ENCODE data around the gene SKAP1. TPM values are rescaled to one million over a fixed set of nuclear protein-coding genes. Genes with fewer than 3 reads are reported as not detected.

Gene SKAP1
- polyA plus RNA-seq, 3 donors = 0.77 to 1.4 TPM; not detected in 1

DNA sequence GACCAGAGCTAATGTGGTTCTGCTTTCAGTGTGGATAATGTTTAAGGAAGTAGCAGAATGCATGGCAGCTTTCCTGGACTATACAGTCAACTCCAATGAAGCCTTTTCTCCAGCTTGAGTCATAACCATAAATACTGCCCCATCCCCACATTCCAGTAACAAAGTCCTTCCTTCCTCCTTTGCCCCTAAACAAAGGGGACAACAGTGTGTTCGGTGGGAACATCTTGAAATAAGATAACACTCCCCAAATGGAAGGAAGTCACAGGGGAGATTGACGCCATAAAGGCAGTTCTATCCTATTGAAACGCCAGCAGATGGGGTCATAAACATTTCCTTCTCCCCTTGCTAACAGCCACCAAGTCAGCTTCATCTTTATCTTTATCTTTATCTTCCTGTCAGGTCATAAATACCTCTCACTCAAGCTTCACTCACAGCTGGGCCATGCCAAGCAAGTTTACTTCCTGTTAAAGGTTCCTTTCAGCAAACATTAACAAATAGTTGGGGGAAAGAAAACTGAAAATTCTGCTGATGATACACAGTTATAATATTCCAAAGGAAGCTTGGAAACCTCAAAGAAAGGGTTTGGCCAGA is 185.8 kb downstream of the SKAP1 start:
- no peak overlapping the region for H3K27ac ChIP-seq (ENCODE audit: low read depth, low read length)
- WGBS, 3 donors = 38 to 45% (median 43%) methylated on average over 3 of the region's 3 CpGs

DNA sequence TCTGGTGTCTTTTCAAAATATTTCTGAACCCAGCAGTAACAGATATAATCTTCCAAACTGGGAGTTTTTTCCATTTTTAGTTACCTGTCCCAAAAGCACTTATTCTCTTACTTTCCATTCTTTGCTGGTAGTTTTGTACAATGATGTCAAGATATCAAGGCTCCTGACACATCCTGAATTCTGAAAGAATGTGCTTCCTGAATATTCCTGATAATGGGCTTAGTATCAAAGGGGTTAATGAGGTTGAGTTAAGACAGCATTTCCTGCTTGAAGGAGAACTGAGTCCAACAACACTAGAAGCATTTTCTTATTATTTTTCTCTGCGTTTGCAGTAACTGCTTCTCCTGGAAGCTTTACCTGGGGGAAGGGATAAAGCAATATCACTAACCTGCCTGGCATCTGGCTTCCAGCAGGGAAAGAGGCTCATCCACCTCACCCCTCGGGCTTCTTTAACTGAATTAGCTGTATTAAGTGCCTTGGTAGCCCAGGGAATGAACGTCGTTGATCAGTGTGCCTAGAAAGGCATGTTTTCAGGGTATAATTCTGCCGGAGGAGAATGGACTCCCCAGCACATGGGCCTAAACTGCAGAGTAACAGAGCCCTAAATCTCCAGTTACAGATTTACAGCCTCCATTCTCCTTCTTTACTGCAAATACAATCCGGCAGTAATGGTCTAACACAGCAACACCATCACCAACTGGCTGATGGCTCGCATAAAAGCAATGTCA is 188.1 kb downstream of the SKAP1 start:
- no peak overlapping the region for H3K27ac ChIP-seq (ENCODE audit: low read depth, low read length)
- 61 to 71% (median 65%) methylated on average over 7 of the region's 7 CpGs for WGBS, 3 donors

DNA sequence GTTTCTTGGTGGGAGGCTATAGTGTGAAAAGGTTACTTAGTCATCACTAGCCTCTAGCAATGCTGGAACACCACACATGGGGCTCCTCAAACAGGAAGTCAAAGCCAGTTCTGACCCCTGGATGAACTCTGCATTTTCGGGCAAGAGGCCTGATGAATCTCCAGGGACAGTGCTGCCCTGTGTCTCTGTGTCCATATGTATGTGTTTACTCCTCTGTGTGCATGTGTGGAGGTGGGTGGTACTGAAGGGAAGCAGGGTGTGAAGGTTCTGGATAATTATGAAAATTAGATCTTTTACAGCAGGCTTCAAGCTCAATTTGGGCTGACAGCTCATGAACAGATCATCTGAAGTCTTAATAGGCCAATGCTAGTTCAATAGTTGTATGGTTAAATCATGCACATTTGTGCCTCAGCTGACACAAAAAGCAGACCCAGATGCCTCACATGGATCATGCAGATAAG is 188.9 kb downstream of the SKAP1 start:
- WGBS, 3 donors = 17 to 38% (median 24%) methylated on average over 1 of the region's 1 CpG
- no peak overlapping the region for H3K27ac ChIP-seq (ENCODE audit: low read depth, low read length)

DNA sequence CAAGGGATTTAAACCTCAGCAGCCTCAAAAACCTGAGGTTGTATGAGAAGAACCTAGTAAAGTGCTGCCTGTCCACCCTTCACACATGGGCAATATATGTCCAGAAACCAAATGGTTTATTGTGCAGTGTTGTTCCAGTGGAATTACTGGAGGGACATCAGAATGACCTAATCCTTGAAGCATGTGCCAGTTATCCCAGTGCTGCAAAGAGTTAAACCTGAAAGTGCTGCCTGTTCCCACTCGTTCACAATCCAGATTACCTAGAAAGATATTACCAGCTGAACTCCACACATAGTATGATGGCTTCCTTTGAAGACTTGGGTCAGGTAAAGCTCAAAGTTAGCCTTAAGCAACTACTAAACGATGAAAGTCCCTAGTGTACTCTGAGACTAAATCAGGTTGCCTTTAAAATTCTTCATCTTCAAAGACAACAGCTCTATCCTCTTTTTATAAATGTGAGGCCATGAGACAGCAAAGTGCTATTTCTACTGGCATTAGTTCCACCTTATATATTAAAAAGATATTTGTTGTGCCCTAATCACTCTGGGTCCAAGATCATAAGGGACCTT is 189.4 kb downstream of the SKAP1 start:
- no peak overlapping the region for H3K27ac ChIP-seq (ENCODE audit: low read depth, low read length)
- WGBS, 3 donors = 34 to 52% (median 43%) methylated on average over 2 of the region's 2 CpGs

DNA sequence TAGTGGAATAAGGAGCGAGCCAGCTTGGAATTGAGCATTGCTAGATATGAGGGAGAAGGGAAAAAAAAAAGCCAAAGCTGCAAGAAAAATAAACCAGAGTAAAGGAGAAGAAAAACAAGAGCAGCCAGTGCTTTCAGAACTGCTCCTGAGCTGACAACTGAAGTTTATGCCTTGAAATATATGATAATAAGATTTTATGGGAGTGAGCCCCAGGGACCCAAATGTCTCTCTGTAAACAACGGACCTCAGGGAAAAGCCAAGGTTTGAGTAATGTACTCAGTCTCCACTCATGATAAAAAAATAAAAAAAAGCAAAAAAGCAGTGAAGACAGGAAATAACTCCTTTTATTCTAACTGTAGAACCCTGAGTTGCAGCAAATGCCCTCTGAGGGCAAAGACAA is 189.9 kb downstream of the SKAP1 start:
- H3K27ac ChIP-seq (ENCODE audit: low read depth, low read length) = no peak overlapping the region
- WGBS, 3 donors = 52 to 63% (median 59%) methylated on average over 2 of the region's 2 CpGs

DNA sequence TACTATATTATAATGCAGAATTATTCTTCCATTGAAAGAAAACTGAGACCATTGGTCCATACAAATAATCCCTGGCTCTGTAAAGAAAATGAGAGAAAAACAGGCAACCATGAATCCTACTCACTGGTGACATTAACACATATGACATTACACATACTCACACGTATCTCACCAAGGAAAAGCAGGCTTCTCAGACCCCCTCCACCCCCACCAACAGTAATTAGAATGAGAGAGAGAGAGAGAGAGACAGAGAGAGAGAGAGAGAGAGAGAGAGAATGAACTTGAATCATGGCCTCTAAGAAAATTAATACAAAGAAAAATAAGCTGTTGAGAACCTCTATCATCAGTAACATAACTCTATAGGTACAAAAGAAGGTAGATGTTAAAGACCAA is 190.4 kb downstream of the SKAP1 start:
- 81 to 85% (median 84%) methylated on average over 1 of the region's 1 CpG for WGBS, 3 donors
- no peak overlapping the region for H3K27ac ChIP-seq (ENCODE audit: low read depth, low read length)

DNA sequence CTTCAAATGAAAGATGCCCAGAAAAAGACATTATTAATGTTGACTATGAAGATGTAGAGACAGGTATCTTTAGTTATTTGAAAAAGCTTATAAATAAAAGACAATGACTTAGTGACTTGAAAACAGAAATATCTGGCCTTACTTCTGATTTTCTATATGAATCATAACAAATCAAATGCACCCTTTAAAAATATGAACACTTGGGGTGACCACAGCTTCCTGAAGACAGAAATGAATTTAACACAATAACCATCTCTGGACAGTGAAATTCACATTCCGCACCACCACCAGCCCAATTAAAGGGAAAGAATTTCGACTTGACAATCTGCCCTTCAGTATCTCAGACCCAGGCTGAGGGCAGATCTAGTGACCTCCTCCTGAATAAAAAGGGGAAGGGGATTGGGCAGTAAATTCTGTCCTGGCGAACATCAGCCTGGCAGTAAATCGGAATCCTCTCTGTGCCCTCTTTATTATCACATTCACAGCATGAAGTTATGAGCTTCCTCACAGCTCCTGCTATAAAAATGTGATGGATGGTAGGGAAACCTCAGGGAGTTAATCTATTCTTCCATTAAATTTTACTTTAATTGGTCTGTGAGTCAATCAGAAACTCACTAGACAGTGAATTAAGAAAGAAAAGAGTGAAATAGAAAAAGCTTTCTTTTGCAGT is 190.9 kb downstream of the SKAP1 start:
- no peak overlapping the region for H3K27ac ChIP-seq (ENCODE audit: low read depth, low read length)
- WGBS, 3 donors = 84 to 88% (median 85%) methylated on average over 4 of the region's 4 CpGs

DNA sequence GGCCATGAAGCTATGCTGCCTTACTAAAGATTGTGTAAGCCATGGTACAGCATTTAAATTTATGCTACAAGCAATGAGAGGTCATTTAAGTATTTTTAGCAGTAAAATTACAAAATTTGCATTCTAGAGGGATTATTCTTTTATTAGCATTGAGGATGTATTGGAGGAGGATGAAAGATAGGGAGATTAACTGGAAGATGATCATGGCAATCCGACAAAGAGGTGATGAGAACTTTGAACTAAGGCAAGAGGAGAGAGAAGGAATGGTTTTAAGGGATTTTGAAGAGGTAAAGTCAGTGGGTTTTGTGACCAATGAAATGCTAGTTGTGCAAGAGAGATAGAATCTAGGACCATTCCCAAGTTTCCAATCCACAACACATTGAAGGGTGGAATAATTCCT is 192.6 kb downstream of the SKAP1 start:
- H3K27ac ChIP-seq (ENCODE audit: low read depth, low read length) = no peak overlapping the region
- 85 to 100% (median 94%) methylated on average over 1 of the region's 1 CpG for WGBS, 3 donors

DNA sequence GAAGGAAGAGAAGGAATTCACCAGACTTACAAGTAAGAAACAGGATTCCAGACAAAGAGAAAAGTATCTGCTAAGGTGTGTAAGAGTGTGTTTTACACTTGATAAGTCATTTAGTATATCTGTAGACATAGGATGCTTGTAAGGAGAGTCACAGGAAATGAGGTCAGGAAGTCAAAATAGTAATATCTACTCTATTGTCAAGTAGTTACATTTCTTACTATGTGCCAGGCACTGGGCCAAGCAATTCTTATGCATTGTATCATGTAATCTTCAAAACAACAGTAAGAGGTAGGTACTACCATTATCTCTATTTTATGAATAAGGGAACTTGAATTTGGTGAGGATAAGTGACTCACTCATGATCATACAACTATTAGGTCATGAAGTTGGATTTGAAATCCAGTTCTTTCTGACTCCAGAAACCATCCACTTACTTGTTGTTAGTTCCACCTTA is 193.3 kb downstream of the SKAP1 start:
- H3K27ac ChIP-seq (ENCODE audit: low read depth, low read length) = no peak overlapping the region

DNA sequence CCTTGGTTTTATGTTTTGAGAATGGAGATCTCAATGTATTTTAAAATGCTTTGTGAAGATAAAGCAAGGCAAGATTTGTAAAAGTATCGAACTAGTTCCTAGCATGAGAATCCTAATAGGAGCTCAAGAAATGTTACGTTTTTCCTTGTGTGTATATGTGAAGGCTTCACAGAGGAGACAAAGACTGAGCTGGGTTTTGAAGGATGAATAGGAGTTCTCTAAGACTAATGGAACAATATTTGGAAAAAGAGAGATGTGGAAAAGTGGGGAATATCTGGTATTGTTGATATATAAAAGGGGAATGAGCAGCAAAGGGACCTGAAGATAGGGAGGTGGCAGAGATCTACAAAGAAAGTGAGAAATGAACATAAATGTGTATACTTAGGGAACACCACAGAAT is 195.1 kb downstream of the SKAP1 start:
- H3K27ac ChIP-seq (ENCODE audit: low read depth, low read length) = no peak overlapping the region
- 74 to 94% (median 90%) methylated on average over 2 of the region's 2 CpGs for WGBS, 3 donors

DNA sequence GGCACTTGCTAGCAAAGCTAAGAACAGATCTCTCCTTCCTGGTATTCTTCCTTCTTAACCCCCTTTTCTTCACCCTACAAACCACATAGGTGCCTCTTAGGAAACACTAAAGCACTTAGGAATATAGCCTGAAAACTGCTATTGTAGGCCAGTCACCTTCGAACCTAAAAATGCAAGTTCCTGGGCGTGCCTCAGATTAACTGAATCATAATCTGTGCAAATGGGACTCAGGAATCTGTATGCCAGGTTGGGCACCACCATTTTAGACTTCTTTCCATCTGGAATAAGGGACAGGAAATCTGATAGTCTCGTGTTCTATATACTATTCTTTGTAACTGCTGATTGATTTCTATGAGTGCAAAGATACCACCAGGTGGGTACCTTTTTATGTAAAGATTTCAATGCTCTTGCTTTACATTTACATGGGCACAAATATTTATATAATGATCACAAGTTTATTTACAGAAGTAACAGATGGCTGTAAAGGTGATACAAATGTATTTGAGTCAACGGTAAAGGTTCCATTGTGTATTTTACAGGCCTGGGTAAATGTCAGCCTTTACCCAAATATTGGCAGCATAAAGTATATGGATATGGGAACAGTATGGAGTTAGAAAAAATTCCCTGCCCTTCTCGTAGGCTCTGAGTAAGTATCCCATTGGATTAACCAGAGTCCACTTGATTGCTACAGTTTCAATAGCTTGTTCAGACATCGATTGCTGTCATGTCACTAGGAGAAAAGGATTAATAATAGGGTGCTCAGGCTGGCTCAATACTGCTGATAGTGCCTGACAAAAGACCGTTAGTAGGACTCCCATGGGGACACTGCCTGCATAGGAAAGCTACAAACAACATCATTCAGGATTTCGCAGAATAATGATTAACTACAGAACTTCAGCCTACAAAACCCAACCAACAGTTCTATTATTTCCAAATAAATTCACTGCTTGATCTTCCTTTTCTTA is 197.7 kb downstream of the SKAP1 start:
- no peak overlapping the region for H3K27ac ChIP-seq (ENCODE audit: low read depth, low read length)
- 71 to 88% (median 83%) methylated on average over 8 of the region's 8 CpGs for WGBS, 3 donors

DNA sequence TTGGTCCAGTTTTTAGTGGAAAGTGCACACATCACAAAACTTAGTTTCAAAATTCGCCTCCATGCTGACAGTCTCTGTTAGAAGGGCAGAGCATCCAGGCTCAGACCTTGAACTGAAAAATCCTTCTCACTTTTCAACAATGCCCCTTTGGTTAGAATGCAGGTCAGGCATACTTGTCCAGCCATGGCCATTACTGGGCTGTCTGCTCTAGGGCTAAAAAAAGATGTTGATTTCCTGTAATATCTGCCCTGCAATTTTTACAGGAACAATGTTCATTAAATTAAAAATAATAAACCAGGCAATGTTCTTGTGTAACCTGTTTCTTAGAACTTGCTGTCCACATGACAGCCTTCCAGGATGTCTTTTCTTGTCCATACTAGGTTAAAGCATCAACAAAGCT is 200.1 kb downstream of the SKAP1 start:
- 65 to 70% (median 68%) methylated on average over 1 of the region's 1 CpG for WGBS, 3 donors
- no peak overlapping the region for H3K27ac ChIP-seq (ENCODE audit: low read depth, low read length)

DNA sequence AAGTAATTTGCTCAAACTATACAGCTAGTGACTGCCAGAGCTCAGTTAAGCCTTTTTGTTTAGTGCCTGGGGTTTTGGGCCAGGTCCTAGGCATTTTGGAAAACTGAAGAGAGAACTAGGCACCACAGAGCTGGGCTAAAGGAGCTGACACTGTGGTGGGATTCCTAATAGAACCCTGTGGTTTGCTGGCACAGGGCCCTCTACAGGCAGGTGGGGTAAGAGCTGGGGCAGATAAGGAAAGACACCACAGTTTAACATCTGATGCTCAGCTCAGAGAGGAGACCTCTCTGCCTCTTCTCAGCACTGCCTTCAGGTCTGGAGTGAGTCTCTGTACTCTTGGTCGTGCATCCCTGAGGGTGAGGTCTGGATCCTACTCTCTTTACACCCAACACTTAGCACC is 201.3 kb downstream of the SKAP1 start:
- WGBS, 3 donors = 92 to 94% (median 93%) methylated on average over 1 of the region's 1 CpG

DNA sequence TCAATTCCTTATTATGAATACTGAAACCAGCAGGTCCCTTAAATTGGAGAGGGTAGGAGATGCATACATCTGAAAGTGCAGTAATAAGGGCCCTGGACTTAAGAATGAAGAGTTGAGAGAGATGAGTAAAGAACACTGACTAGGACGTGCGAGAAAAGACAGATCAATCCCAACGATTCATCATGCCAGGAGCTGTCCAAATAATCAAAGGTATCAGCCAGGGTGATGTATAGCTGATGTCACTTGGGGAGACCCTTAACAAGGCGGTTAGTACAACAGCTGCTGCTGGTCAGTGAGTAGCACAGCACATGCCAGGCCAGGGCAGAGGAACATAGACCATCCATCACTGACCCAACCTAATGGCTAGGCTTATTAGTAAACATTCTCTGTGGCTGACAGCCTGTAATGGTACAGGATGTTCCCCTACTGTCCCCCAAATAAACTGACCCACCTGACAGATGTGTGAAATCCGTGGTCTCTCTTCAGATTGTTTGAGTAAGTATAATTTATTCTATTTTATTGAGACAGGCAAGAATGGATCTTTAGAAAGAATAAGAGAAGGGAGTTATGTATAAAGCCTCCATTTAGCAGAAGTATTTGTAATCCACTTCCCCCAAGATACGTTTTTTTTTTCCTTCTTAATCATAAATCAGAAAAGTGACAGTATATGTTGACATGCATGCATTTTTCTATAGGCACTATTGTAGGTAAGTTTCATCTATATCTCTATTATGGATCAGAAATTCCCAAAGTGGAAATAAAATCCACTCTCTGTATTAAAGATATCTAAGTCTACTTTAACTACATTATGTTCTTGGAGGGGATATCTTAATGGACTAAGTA is 204.1 kb downstream of the SKAP1 start:
- no peak overlapping the region for H3K27ac ChIP-seq (ENCODE audit: low read depth, low read length)
- 52 to 65% (median 63%) methylated on average over 6 of the region's 6 CpGs for WGBS, 3 donors

More for the DNA sequence above, 201.3 kb downstream of the SKAP1 start:
- no peak overlapping the region for H3K27ac ChIP-seq (ENCODE audit: low read depth, low read length)

DNA sequence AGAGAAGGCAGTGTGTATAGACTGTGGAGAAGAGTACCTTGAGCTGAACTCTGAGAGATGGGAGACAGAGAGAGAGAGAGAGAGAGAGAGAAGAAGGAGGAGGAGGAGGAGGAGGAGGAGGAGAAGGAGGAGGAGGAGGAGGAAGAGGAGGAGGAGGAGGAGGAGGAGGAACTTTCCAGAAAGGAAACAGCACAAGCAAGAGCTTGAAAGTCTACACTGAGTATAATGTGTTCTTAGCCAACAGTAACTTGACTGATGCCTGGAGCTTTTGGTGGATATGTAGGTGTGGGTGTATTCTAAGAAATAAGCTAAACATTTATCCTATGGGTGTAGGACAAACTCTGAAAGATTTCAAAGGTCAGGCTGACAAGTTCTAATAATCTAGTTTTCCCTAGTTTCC is 206.1 kb downstream of the SKAP1 start:
- no peak overlapping the region for H3K27ac ChIP-seq (ENCODE audit: low read depth, low read length)

DNA sequence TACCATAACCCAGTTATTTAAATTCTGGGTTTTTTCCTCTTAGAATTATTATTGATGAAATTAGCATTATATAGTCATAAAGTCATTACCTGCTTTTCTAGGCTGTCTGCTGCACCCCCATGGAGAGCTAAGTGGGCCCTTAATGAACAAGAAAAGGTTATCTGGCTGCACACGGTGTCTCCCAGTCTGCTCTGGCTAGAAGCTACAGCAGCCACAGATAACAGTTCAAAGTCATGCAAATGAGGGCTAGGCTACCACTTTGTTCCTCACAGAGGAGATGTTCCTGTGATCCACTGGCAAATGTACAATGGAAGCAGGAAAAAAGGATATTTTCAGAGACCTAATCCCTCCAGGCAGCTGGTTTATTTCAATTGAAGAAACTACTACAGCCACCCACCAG is 210.4 kb downstream of the SKAP1 start:
- WGBS, 3 donors = 0 to 80% (median 38%) methylated on average over 1 of the region's 1 CpG
- no peak overlapping the region for H3K27ac ChIP-seq (ENCODE audit: low read depth, low read length)

DNA sequence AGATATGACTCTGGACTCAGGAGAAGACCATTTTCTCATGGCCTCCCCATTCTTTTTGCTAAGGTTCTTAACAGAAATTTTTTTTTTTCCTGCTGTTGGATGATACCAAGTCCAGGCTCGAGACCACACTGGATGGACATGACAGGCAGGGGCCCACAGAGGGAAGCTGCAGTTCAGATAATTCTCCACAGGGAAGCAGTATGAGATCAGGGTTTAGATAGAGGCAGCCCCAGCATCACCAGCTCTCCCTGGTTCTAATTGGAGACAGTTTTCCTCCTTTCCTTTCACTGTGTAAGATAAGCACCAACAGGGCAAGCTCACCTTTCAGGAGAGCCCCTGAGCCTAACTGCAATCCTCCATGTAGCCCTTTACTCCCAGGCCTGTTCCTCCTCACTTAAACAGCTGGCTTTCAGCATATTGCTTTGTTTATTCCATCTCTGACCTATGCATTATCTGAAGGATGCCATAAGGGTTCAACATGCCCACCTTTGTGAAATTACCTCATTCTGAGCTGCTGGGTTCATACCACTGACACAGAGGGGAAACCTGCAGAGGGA is 214.4 kb downstream of the SKAP1 start:
- H3K27ac ChIP-seq (ENCODE audit: low read depth, low read length) = no peak overlapping the region
- WGBS, 3 donors = 10 to 76% (median 32%) methylated on average over 1 of the region's 1 CpG

Measured in adipose tissue (tissue), 3 donors.